ENCODE data around the gene NXPE3.
"Not testable (repeated sequence)": the region's sequence is repeated elsewhere in the genome, so short reads cannot be mapped to it uniquely, and the experiment has no call there.

NXPE3 gene

GRCh38 chr3:101779047-101779821 is at the start of gene NXPE3:
Gene NXPE3, plus strand, starts transcription at chr3:101779211. Its CDS starts 6,386 bp downstream, at chr3:101785597.
- DNase-seq = peak; percentile 98

GRCh38 chr3:101729586-101729985 is 49.4 kb upstream of the NXPE3 start:
- no peak for DNase-seq

GRCh38 chr3:101730839-101731238 is 48.2 kb upstream of the NXPE3 start:
- no peak for DNase-seq

DNA sequence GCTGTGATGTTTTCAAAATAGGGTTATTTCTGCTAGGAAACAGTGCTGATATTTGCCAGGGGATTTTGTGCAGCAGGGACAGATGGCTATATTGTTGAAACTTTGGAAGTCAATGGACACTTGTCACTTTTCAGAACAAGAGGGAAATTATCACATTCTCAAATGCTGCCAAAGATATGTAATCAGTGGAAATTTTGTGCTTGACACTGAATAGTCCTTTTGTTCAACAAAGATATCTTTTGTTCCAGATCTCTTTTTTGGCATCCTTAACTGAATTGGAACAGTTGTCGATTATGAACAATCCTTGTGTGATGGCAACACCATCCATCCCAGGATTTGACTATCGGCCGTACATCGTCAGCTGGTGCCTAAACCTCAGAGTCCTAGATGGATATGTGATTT is 46.8 kb upstream of the NXPE3 start:
- no peak for DNase-seq

DNA sequence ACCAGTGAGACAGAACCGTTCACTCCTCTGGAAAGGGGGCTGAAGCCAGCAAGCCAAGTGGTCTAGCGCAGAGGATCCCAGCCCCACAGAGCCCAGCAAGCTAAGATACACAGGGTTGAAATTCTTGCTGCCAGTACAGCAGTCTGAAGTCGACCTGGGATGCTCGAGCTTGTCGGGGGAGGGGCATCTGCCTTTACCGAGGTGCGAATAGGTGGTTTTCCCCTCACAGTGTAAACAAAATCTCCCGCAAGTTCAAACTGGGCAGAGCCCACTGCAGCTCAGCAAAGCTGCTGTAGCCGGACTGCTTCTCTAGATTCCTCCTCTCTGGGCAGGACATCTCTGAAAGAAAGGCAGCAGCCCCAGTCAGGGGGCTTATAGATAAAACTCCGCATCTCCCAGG is 43.2 kb upstream of the NXPE3 start:
- DNase-seq = no peak

GRCh38 chr3:101741914-101742313 is 37.1 kb upstream of the NXPE3 start:
- DNase-seq = not testable (repeated sequence)

GRCh38 chr3:101744811-101745210 is 34.2 kb upstream of the NXPE3 start:
- DNase-seq = no peak

DNA sequence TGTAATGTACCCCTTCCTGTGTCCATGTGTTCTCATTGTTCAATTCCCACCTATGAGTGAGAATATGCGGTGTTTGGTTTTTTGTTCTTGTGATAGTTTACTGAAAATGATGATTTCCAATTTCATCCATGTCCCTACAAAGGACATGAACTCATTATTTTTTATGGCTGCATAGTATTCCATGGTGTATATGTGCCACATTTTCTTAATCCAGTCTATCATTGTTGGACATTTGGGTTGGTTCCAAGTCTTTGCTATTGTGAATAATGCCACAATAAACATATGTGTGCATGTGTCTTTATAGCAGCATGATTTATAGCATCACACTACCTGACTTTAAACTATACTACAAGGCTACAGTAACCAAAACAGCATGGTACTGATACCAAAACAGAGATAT is 33.1 kb upstream of the NXPE3 start:
- DNase-seq = not testable (repeated sequence)

GRCh38 chr3:101753386-101754113 is 25.5 kb upstream of the NXPE3 start:
- DNase-seq = peak; percentile 78

DNA sequence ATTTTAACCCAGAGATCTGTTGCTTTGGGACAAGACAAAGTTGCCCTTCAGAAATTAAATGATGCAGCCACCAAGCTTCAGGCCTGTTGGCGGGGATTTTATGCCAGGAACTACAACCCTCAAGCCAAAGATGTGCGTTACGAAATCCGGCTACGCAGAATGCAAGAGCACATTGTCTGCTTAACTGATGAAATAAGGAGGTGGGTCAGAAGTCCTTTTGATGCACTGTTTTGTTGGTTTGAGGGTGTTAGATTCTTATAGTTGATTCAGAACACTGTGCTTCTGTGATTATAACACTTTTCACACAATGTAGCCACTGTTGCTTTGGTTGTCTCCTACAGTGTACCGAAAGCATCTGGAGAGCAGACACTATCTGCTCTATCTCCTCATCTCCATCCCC is 20.8 kb upstream of the NXPE3 start:
- no peak for DNase-seq

DNA sequence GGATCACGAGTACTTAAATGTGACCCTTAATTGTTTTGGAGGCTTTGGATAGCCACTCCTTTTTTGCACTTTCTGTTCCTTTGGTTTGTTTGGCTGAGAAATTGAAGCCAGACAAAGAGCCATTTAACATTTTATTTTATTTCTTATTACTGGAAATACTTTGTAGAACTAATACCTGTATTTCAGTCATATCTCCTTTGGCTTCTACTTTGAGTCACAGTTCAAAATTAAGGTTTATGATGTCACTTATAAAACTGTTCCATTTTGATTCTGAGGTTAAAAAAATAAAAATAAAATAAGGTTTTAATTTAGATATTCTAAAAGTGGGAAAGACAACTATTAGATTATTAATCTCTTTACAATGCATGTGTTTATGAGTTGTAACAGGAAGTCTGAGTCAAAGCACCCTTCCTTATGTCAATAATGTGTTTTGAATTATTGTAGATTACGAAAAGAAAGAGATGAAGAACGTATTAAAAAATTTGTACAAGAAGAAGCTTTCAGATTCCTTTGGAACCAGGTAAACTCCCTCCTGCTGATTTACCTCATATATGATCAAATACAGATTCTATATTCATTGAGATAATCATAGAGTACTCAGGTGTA is 16.9 kb upstream of the NXPE3 start:
- no peak for DNase-seq

DNA sequence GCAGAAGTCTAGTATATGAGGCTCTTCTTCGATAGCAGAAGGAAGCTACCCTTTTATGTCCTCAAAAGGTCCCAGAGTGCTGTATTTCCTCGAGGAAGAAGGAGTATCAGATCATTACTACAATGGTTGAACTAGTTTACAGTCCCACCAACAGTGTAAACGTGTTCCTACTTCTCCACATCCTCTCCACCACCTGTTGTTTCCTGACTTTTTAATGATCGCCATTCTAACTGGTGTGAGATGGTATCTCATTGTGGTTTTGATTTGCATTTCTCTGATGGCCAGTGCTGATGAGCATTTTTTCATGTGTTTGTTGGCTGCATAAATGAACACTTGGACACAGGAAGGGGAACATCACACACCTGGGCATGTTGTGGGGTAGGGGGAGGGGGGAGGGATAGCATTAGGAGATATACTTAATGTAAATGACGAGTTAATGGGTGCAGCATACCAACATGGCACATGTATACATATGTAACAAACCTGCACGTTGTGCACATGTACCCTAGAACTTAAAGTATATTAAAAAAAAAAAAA is 1.2 kb upstream of the NXPE3 start:
- DNase-seq = not testable (repeated sequence)

DNA sequence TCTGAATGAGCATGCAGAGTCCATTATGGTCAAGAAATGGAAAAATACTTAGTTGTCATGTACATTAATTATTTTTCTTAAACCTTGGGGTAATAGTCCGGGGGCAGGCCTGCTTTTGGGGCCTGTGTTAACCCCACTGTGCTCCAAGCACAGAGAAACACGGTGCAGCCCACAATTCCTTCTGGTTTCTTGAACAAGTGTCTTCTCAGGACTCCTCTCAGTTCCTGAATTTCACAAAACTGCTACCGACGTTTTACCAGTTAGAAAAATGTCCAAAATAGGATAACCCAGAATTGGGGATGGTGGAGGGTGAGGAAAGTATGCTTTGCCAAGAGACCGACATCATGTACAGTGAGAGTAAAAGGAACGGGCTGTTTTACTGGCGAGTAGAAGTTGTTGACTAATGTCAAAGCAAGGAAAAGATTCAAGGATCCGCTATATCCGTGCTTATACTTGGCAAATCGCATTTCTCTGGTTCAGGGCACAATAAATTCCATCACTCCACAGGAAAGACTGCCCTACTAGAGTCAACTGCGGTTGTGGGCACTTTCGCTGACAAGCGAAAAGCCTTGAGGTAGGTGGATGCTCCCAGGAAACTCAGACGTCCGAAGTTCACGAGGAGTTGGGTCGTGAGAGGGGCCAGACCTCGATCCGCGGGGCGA is 495 bp upstream of the NXPE3 start:
- DNase-seq = no peak

DNA sequence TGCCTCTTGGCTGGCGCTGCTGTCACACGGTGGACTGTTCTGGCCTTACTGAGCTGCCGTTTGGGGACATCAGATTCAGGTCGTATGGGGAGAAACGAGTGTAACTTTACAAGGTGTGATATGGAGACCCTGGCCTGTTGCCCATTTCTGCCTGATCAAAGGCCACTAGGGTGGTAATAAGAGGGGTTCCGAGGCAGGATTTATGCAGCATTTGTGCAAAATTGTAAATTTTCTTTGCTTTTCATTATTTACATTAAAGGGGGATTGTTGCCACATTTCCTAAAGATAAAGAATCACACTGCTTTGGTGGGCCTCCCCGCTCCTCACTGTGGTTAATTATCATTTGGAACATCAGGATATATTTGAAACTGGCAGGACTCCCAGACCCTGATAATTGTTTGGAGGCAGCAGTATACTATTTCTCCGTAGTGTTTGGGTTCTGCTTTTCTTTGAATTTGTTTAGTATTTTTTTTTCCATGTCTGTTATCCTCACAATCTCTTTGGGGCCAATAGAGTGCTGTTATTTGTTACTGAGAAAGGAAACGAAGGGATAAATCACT is 891 bp downstream of the NXPE3 start:
- DNase-seq = no peak

GRCh38 chr3:101780661-101781060 is 1.6 kb downstream of the NXPE3 start:
- no peak for DNase-seq

DNA sequence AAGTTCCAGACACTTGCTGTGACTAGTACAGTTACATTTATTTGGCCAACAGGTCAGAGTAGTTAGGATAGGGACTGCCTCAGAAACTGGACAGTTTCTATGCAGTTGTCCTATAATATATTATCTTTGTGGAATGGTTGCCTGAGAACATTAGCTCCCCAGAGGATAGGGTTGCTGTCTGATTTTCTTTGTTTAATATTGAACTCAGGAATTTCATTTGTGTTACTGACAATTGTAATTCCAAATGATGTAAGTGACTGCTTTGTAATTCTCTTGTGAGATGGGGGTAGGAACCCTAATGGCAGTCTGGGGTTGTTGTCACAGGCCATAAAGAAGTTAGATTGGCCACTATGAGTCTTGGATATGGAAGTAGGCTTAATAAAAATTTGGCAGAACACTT is 2.2 kb downstream of the NXPE3 start:
- DNase-seq = no peak

- DNase-seq = no peak
These were observed 6.0 kb downstream of the NXPE3 start for GRCh38 chr3:101784855-101785613.

DNA sequence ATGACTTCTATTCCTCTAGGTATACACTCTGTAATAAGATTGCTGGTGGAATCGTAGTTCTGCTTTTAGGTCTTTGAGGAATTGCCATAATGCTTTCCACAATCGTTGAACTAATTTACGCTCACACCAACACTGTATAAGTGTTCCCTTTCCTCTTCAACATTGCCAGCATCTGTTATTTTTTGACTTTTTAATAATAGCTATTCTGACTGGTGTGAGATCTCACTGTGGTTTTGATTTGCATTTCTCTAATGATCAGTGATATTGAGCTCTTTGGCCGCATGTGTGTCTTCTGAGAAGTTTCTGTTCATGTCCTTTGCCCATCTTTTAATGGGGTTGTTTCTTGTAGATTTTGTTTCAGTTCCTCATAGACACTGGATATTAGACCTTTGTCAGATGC is 12.8 kb downstream of the NXPE3 start:
- no peak for DNase-seq

- DNase-seq = no peak
These were observed 17.2 kb downstream of the NXPE3 start for GRCh38 chr3:101796077-101796680.

- no peak for DNase-seq
These were observed 22.2 kb downstream of the NXPE3 start for GRCh38 chr3:101801174-101801573.

DNA sequence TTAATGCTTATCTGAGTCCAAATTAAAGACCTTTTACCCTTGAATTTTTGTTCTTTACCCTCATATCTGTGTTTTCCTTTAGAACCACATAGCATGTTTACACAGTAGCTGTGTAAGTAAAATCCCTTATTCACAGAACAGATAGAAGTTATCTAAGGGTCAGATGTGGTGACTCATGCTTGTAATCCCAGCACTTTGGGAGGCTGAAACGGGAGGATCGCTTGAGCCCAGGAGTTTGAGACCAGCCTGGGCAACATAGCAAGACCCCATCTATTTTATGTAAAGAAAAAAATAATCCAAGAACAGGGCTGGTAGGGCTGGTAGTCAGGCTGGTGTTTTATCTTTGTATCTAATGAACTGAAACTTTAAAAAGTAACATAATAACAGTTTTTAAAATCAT is 23.2 kb downstream of the NXPE3 start:
- DNase-seq = no peak
